ENCODE results near the gene PFDN4.

GRCh38 chr20:54266844-54267243 is 59.0 kb downstream of the PFDN4 start:
- TF ChIP-seq CTCF (IDR thresholded peaks at IDR 0.05) (no peak), POLR2A (IDR thresholded peaks at IDR 0.05) (no peak)
